ENCODE results near the gene SHQ1.

DNA sequence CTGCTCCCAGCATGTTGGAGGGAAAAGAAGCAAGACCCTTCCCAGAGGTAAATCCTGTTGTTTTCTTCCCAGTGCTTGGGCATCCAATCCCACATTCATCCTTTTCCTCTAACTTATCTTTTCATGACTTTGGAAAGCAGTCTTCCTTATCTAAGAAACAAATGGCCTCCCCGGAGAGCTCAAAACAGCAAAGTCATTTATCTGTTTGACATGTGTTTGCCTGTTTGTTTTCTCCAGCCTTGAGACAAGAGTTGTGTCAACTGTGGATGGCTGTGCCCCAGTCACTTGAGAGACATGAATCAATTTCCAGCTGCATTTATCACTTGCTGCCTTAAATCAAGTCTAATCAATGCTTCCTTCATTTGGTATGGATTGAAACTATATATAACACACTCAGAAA lies 103.9 kb downstream of the SHQ1 start:
- TF ChIP-seq, protein P1, sequence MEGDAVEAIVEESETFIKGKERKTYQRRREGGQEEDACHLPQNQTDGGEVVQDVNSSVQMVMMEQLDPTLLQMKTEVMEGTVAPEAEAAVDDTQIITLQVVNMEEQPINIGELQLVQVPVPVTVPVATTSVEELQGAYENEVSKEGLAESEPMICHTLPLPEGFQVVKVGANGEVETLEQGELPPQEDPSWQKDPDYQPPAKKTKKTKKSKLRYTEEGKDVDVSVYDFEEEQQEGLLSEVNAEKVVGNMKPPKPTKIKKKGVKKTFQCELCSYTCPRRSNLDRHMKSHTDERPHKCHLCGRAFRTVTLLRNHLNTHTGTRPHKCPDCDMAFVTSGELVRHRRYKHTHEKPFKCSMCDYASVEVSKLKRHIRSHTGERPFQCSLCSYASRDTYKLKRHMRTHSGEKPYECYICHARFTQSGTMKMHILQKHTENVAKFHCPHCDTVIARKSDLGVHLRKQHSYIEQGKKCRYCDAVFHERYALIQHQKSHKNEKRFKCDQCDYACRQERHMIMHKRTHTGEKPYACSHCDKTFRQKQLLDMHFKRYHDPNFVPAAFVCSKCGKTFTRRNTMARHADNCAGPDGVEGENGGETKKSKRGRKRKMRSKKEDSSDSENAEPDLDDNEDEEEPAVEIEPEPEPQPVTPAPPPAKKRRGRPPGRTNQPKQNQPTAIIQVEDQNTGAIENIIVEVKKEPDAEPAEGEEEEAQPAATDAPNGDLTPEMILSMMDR (IDR thresholded peaks at IDR 0.05): no peak
- TF ChIP-seq POLR2AphosphoS5 (IDR thresholded peaks at IDR 0.05): no peak

Measured in sigmoid colon (tissue), 4 donors.